Keratinocyte (primary cell): Measurements from ENCODE around the gene SLC6A9. TPM values are rescaled to one million over a fixed set of nuclear protein-coding genes. Genes with fewer than 3 reads are reported as not detected.

Source experiments
- DNase-seq: peaks from one replicate; pipeline ENCODE4 v3.0.0-alpha.2; 2011; ENCODE audit warnings: low read depth, missing footprints, low spot score
- FAIRE-seq: peaks from 2 replicates; lab custom pipeline; 2011; peaks lifted over from hg19 to GRCh38; lab: Jason Lieb, UNC
- H2AFZ ChIP-seq: 2 replicates; pipeline ENCODE4 v1.6.0; 2012; ENCODE audit warnings: low read length, control low read depth, inconsistent platforms; ENCODE audit not compliant: control insufficient read depth
- H3K27ac ChIP-seq: 2 replicates; pipeline ENCODE4 v1.5.1; 2011; ENCODE audit warnings: low read length; ENCODE audit not compliant: control insufficient read depth, insufficient read depth
- H3K27me3 ChIP-seq: 3 replicates; pipeline ENCODE4 v1.6.0; 2011; ENCODE audit warnings: low read length; ENCODE audit not compliant: control insufficient read depth, insufficient read depth; ENCODE audit errors: extremely low read depth
- H3K36me3 ChIP-seq, 2 experiments: 2 replicates in 1 of 2; 3 replicates in 1 of 2; pipeline ENCODE4 v1.5.1; 2011; ENCODE audit warnings: low read length in 2 of 2, mild to moderate bottlenecking in 1 of 2; ENCODE audit not compliant: control insufficient read depth in 2 of 2, insufficient read depth in 2 of 2; ENCODE audit errors: extremely low read depth in 1 of 2
- H3K4me1 ChIP-seq: 3 replicates; pipeline ENCODE4 v1.5.1; 2011; ENCODE audit warnings: low read length; ENCODE audit not compliant: control insufficient read depth, insufficient read depth; ENCODE audit errors: extremely low read depth
- H3K4me2 ChIP-seq: 3 replicates; pipeline ENCODE4 v1.6.0; 2011; ENCODE audit warnings: low read depth, low read length; ENCODE audit not compliant: control insufficient read depth, insufficient read depth; ENCODE audit errors: extremely low read depth
- H3K4me3 ChIP-seq, 3 experiments: fragments of 200-600 bp in 1 of 3; sonication (generic) in 1 of 3; 2 replicates in 2 of 3; 3 replicates in 1 of 3; pipeline ENCODE4 v1.5.1; 2011 to 2016; ENCODE audit warnings: low read length in 3 of 3, mild to moderate bottlenecking in 3 of 3, control low read depth in 2 of 3, inconsistent platforms in 1 of 3, low read depth in 1 of 3, mixed read lengths in 1 of 3, mixed run types in 1 of 3, moderate library complexity in 1 of 3; ENCODE audit not compliant: control insufficient read depth in 2 of 3, insufficient read depth in 2 of 3; ENCODE audit errors: extremely low read depth in 1 of 3
- H3K79me2 ChIP-seq: 2 replicates; pipeline ENCODE4 v1.6.0; 2012; ENCODE audit warnings: low read length; ENCODE audit not compliant: control insufficient read depth, insufficient read depth
- H3K9ac ChIP-seq: 3 replicates; pipeline ENCODE4 v1.6.0; 2011; ENCODE audit warnings: low read length; ENCODE audit not compliant: control insufficient read depth, insufficient read depth; ENCODE audit errors: extremely low read depth
- H3K9me1 ChIP-seq: 3 replicates; pipeline ENCODE4 v1.6.0; 2011; ENCODE audit warnings: low read length; ENCODE audit not compliant: control insufficient read depth, insufficient read depth; ENCODE audit errors: extremely low read depth
- H3K9me3 ChIP-seq: 2 replicates; pipeline ENCODE4 v1.5.1; 2012; ENCODE audit warnings: low read depth, low read length; ENCODE audit not compliant: control insufficient read depth
- H4K20me1 ChIP-seq: 3 replicates; pipeline ENCODE4 v1.6.0; 2011; ENCODE audit warnings: low read length; ENCODE audit not compliant: control insufficient read depth, insufficient read depth; ENCODE audit errors: extremely low read depth
- EZH2 ChIP-seq: IDR thresholded peaks from one replicate; pipeline ENCODE4 v1.6.1; 2012; ENCODE audit warnings: inconsistent platforms, mild to moderate bottlenecking, low read length, moderate library complexity
- dilution Hi-C: fragments of 300-500 bp; cut with MboI; formaldehyde crosslinking; loops from one replicate; pipeline ENCODE4 v1.7.0; 2020; ENCODE audit warnings: low sequenced_read_pairs; ENCODE audit not compliant: extremely low pct_ligation_motif_present
- polyA plus RNA-seq, 5 experiments: library from polyadenylated mRNA; depleted of rRNA in 3 of 5; stranded (reverse) in 3 of 5; stranded (forward) in 1 of 5; unstranded in 1 of 5; fragments of >200 nt; gene quantifications; 1 replicate in 1 of 5; 2 replicates in 3 of 5; 3 replicates in 1 of 5; pipeline versions ENCODE4 v1.2.1 to v1.2.3, GENCODE V29; 2011 to 2012; ENCODE audit warnings: missing spikeins in 2 of 5, low read depth in 1 of 5, low replicate concordance in 1 of 5
- TF ChIP-seq, protein P1 (sequence below), 3 experiments: IDR thresholded peaks in 1 of 3; conservative IDR thresholded peaks in 1 of 3; optimal IDR thresholded peaks in 1 of 3; 2 replicates in 2 of 3; 3 replicates in 1 of 3; pipeline versions ENCODE3 to v1.5.1; 2011; ENCODE audit warnings: low read length in 3 of 3, mild to moderate bottlenecking in 3 of 3, moderate library complexity in 2 of 3, control low read depth in 1 of 3, inconsistent platforms in 1 of 3; ENCODE audit not compliant: insufficient read depth in 2 of 3; ENCODE audit errors: extremely low read depth in 1 of 3

The SLC6A9 gene
- polyA plus RNA-seq, 1 donor (not counting 4 experiments of a cell fraction or from before 2014, with no cell fraction given) = 5.3 TPM

DNA sequence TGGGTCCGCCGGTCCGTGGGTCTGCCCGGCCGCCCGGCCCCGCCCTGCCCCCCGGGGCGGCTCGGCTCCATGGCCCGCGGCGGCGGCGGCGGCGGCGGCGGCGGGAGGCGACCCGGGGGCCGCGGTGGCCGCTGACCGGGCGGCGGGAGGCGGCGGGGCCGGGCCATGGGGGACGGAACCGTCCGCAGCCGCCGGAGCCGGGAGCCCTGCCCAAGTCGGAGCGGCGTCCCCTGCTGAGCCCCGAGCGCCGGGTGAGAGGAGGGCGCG is 52.1 kb downstream of the SLC6A9 start:
- Histone ChIP-seq H4K20me1 (no peaks in the 10 kb centered on the region), H3K9me3 (no peaks in the 10 kb centered on the region), H2AFZ (no peak overlapping the region), H3K4me3 (peak overlapping the region; percentile 43 to 73 (median 51)), H3K9ac (peak overlapping the region; percentile 94), H3K4me1 (peaks cover 43% of the 10 kb centered on the region), H3K79me2 (peaks cover 67% of the 10 kb centered on the region), H3K27ac (peak overlapping the region; percentile 92), H3K27me3 (no peaks in the 10 kb centered on the region), H3K36me3 (peaks cover 23 to 31% of the 10 kb centered on the region in 2 experiments), H3K4me2 (no peak overlapping the region), H3K9me1 (no peaks in the 10 kb centered on the region)
- dilution Hi-C loops = no loop called here
- no peak for DNase-seq
- FAIRE-seq = no peak
- TF ChIP-seq EZH2 = no peak
- TF ChIP-seq, protein P1, sequence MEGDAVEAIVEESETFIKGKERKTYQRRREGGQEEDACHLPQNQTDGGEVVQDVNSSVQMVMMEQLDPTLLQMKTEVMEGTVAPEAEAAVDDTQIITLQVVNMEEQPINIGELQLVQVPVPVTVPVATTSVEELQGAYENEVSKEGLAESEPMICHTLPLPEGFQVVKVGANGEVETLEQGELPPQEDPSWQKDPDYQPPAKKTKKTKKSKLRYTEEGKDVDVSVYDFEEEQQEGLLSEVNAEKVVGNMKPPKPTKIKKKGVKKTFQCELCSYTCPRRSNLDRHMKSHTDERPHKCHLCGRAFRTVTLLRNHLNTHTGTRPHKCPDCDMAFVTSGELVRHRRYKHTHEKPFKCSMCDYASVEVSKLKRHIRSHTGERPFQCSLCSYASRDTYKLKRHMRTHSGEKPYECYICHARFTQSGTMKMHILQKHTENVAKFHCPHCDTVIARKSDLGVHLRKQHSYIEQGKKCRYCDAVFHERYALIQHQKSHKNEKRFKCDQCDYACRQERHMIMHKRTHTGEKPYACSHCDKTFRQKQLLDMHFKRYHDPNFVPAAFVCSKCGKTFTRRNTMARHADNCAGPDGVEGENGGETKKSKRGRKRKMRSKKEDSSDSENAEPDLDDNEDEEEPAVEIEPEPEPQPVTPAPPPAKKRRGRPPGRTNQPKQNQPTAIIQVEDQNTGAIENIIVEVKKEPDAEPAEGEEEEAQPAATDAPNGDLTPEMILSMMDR (optimal IDR thresholded peaks at IDR 0.05 in 1 of 3, IDR thresholded peaks at IDR 0.05 in 1 of 3, conservative IDR thresholded peaks at IDR 0.05 in 1 of 3; ENCODE audit: extremely low read depth in 1 of 3, insufficient read depth in 2 of 3, low read length in 3 of 3) = no peak

DNA sequence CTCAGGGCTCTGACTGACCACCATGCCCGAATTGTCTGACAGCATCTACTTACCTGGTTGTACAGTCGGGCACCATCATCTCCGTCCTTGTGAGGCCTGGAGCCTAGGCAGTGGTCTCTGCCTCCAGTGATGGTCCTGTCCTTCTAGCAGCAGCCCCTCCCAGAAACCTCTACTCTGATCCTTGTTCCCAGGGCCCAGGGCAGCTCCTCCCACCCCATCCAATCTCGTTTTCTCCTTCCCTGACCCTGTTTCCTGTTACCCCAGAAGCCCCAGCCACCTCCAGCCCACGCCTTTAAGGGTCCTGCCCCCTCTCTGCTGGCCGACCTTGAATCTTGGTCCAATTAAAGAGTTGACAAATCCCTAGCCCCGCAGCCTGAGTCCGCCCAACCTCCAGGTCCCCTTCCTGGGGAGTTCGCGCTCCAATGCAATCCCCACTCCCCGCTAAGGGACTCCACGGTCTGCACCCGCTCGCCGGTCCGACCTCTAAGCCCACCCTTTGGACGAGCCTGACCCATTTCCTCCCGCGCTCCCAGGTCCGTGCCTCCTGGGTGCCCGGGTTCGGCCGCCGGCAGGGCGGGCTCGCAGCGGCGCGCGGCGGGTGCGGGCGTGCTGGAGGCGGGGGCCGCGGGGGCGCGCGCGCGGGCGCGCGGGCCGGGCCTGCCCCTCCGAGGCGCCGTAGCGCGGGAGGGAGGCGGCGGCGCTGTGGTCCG is 52.6 kb downstream of the SLC6A9 start, which contains the start of gene B4GALT2:
Gene B4GALT2, plus strand, starts transcription at position 660 of the 710 bp plus-strand sequence. CDS start 1,951 bp downstream, outside the sequence.
- dilution Hi-C loops = no loop called here
- DNase-seq = no peak

More for the DNA sequence above, 52.6 kb downstream of the SLC6A9 start, which contains the start of gene B4GALT2:
- no peaks in the 10 kb centered on the region for H3K9me3 ChIP-seq
- peak within 1 kb of the TSS; percentile 51 to 74 (median 73) for H3K4me3 ChIP-seq
- H3K27me3 ChIP-seq = no peaks in the 10 kb centered on the region
- H3K36me3 ChIP-seq = peaks cover 23 to 28% of the 10 kb centered on the region in 2 experiments
- no peaks in the 10 kb centered on the region for H3K9me1 ChIP-seq
- H3K4me2 ChIP-seq = peak within 1 kb of the TSS; percentile 83
- peaks cover 46% of the 10 kb centered on the region for H3K4me1 ChIP-seq
- no peaks in the 10 kb centered on the region for H4K20me1 ChIP-seq
- peak within 1 kb of the TSS; percentile 10 for H2AFZ ChIP-seq
- H3K27ac ChIP-seq = peak within 1 kb of the TSS; percentile 92
- peaks cover 63% of the 10 kb centered on the region for H3K79me2 ChIP-seq
- no peak for TF ChIP-seq EZH2
- TF ChIP-seq, protein P1 (optimal IDR thresholded peaks at IDR 0.05 in 1 of 3, IDR thresholded peaks at IDR 0.05 in 1 of 3, conservative IDR thresholded peaks at IDR 0.05 in 1 of 3; ENCODE audit: extremely low read depth in 1 of 3, insufficient read depth in 2 of 3, low read length in 3 of 3) = no peak
- H3K9ac ChIP-seq = peak within 1 kb of the TSS; percentile 94
- FAIRE-seq = no peak
